H9 (cell line): Measurements from ENCODE around the gene PCYT1B. TPM values are rescaled to one million over a fixed set of nuclear protein-coding genes. Genes with fewer than 3 reads are reported as not detected.

Experiments used
- DNase-seq: peaks from one replicate; pipeline ENCODE4 v3.0.0-alpha.2; 2017
- H2AFZ ChIP-seq: one replicate; pipeline ENCODE4 v1.6.1; 2013; ENCODE audit warnings: mild to moderate bottlenecking, low read length, control low read depth, moderate library complexity
- H2AK5ac ChIP-seq: 2 replicates; pipeline ENCODE4 v1.6.1; 2013; ENCODE audit warnings: low read length, control low read depth, mixed read lengths; ENCODE audit not compliant: insufficient read length
- H2BK120ac ChIP-seq: one replicate; pipeline ENCODE4 v1.6.1; 2013; ENCODE audit warnings: low read depth, mild to moderate bottlenecking, low read length, control low read depth, inconsistent platforms; ENCODE audit not compliant: poor library complexity, severe bottlenecking
- H2BK12ac ChIP-seq: 2 replicates; pipeline ENCODE4 v1.6.1; 2013; ENCODE audit warnings: low read length, control low read depth, mixed read lengths, low read depth; ENCODE audit not compliant: insufficient read length
- H2BK15ac ChIP-seq: 2 replicates; pipeline ENCODE4 v1.6.1; 2013; ENCODE audit warnings: low read depth, low read length, control low read depth
- H2BK20ac ChIP-seq: one replicate; pipeline ENCODE4 v1.6.1; 2013; ENCODE audit warnings: low read depth, mild to moderate bottlenecking, low read length, control low read depth, inconsistent platforms; ENCODE audit not compliant: poor library complexity, severe bottlenecking
- H2BK5ac ChIP-seq: 2 replicates; pipeline ENCODE4 v1.6.1; 2013; ENCODE audit warnings: low read length, control low read depth, mixed read lengths; ENCODE audit not compliant: insufficient read length
- H3K14ac ChIP-seq: 2 replicates; pipeline ENCODE4 v1.6.1; 2013; ENCODE audit warnings: low read length, control low read depth; ENCODE audit not compliant: insufficient read depth
- H3K18ac ChIP-seq: 2 replicates; pipeline ENCODE4 v1.6.1; 2013; ENCODE audit warnings: low read depth, mild to moderate bottlenecking, mixed read lengths, low read length, control low read depth; ENCODE audit not compliant: insufficient read length
- H3K23ac ChIP-seq: 2 replicates; pipeline ENCODE4 v1.6.1; 2013; ENCODE audit warnings: low read length, control low read depth, mixed read lengths, low read depth; ENCODE audit not compliant: insufficient read length
- H3K23me2 ChIP-seq: 2 replicates; pipeline ENCODE4 v1.6.1; 2013; ENCODE audit warnings: low read depth, mild to moderate bottlenecking, mixed read lengths, low read length, control low read depth; ENCODE audit not compliant: insufficient read length, poor library complexity, severe bottlenecking
- H3K27ac ChIP-seq: 2 replicates; pipeline ENCODE4 v1.5.1; 2013; ENCODE audit warnings: low read length, control low read depth, mixed read lengths, low read depth; ENCODE audit not compliant: insufficient read length
- H3K27me3 ChIP-seq: 2 replicates; pipeline ENCODE4 v1.6.1; 2013; ENCODE audit warnings: low read length, control low read depth, inconsistent platforms; ENCODE audit not compliant: insufficient read depth
- H3K4ac ChIP-seq: 2 replicates; pipeline ENCODE4 v1.6.1; 2013; ENCODE audit warnings: low read depth, mild to moderate bottlenecking, control low read depth, inconsistent platforms, low read length, moderate library complexity
- H3K4me1 ChIP-seq: 2 replicates; pipeline ENCODE4 v1.6.1; 2013; ENCODE audit warnings: low read length, control low read depth, inconsistent platforms; ENCODE audit not compliant: insufficient read depth
- H3K4me2 ChIP-seq: 2 replicates; pipeline ENCODE4 v1.6.1; 2013; ENCODE audit warnings: low read length, control low read depth, mixed read lengths; ENCODE audit not compliant: insufficient read length, insufficient read depth
- H3K56ac ChIP-seq: 2 replicates; pipeline ENCODE4 v1.6.1; 2013; ENCODE audit warnings: low read depth, mild to moderate bottlenecking, mixed read lengths, low read length, control low read depth; ENCODE audit not compliant: insufficient read length
- H3K79me1 ChIP-seq: 2 replicates; pipeline ENCODE4 v1.6.1; 2013; ENCODE audit warnings: low read depth, mild to moderate bottlenecking, moderate library complexity, low read length, control low read depth, inconsistent platforms; ENCODE audit not compliant: insufficient read depth, poor library complexity, severe bottlenecking
- H3K79me2 ChIP-seq: 2 replicates; pipeline ENCODE4 v1.6.1; 2013; ENCODE audit warnings: low read length, control low read depth, inconsistent platforms; ENCODE audit not compliant: insufficient read depth
- H3K9ac ChIP-seq: 2 replicates; pipeline ENCODE4 v1.6.1; 2013; ENCODE audit warnings: low read length, control low read depth, mixed read lengths; ENCODE audit not compliant: insufficient read length; ENCODE audit errors: extremely low read depth
- H3K9me3 ChIP-seq: one replicate; pipeline ENCODE4 v1.6.1; 2013; ENCODE audit warnings: low read depth, low read length, inconsistent platforms; ENCODE audit not compliant: control insufficient read depth
- H3T11ph ChIP-seq: one replicate; pipeline ENCODE4 v1.6.1; 2013; ENCODE audit warnings: mild to moderate bottlenecking, low read length, control low read depth, inconsistent platforms
- H4K20me1 ChIP-seq: one replicate; pipeline ENCODE4 v1.6.1; 2013; ENCODE audit not compliant: control insufficient read depth, insufficient read length, insufficient read depth
- H4K5ac ChIP-seq: 2 replicates; pipeline ENCODE4 v1.6.1; 2013; ENCODE audit warnings: low read depth, mild to moderate bottlenecking, mixed read lengths, low read length, control low read depth; ENCODE audit not compliant: insufficient read length
- H4K8ac ChIP-seq: replicated peaks from 2 replicates; pipeline ENCODE4 v1.6.1; 2013; ENCODE audit warnings: low read length, control low read depth, mixed read lengths, low read depth; ENCODE audit not compliant: insufficient read length
- H4K91ac ChIP-seq: 2 replicates; pipeline ENCODE4 v1.6.1; 2013; ENCODE audit warnings: low read depth, mild to moderate bottlenecking, moderate library complexity, mixed read lengths, low read length, control low read depth; ENCODE audit not compliant: insufficient read length
- H3K27ac Mint-ChIP-seq, 3 experiments: 2 replicates in 2 of 3; 3 replicates in 1 of 3; pipeline ENCODE4 v1.8.0; 2020 to 2021; ENCODE audit warnings: mixed read lengths in 3 of 3, mild to moderate bottlenecking in 1 of 3, moderate library complexity in 1 of 3
- H3K27me3 Mint-ChIP-seq: 2 replicates; pipeline ENCODE4 v1.8.0; 2021; ENCODE audit warnings: low read depth, mild to moderate bottlenecking, moderate library complexity, mixed read lengths
- H3K36me3 Mint-ChIP-seq, 3 experiments: 2 replicates in 2 of 3; 3 replicates in 1 of 3; pipeline ENCODE4 v1.8.0; 2020 to 2021; ENCODE audit warnings: low read depth in 3 of 3, mixed read lengths in 3 of 3; ENCODE audit not compliant: insufficient read depth in 1 of 3
- H3K4me1 Mint-ChIP-seq, 2 experiments: 2 replicates each; pipeline ENCODE4 v1.8.0; 2020; ENCODE audit warnings: mixed read lengths in 2 of 2
- H3K4me3 Mint-ChIP-seq, 2 experiments: 2 replicates in 1 of 2; 3 replicates in 1 of 2; pipeline ENCODE4 v1.8.0; 2020 to 2021; ENCODE audit warnings: mild to moderate bottlenecking in 2 of 2, mixed read lengths in 2 of 2, moderate library complexity in 1 of 2
- H3K9me3 Mint-ChIP-seq, 2 experiments: 2 replicates in 1 of 2; 3 replicates in 1 of 2; pipeline ENCODE4 v1.8.0; 2020; ENCODE audit warnings: mild to moderate bottlenecking in 2 of 2, mixed read lengths in 2 of 2, moderate library complexity in 1 of 2
- CTCF ChIP-seq: fragments of 200-600 bp; sonication (generic); conservative IDR thresholded peaks from 3 replicates; pipeline ENCODE4 v1.8.0; 2021; ENCODE audit warnings: antibody characterized with exemption, mild to moderate bottlenecking
- WGBS: extraction: QIAGEN DNeasy Blood & Tissue Kit; methylation state at CpG from one replicate; pipeline ENCODE4 v1.1.7; 2013; ENCODE audit warnings: missing lambda C conversion rate, low lambda C conversion rate, mixed read lengths; ENCODE audit not compliant: insufficient read length; ENCODE audit errors: extremely low coverage; 5-methylcytosine and 5-hydroxymethylcytosine counted together
- total RNA-seq: library from RNA; stranded (reverse); gene quantifications from 2 replicates; pipeline ENCODE4 v1.2.1, GENCODE V29; 2021

Gene PCYT1B
- total RNA-seq, 1 experiment from 2014 or later: 29.1 TPM

GRCh38 chrX:24542756-24543155 lies 104.4 kb downstream of the PCYT1B start:
- peaks cover 1 to 11% (median 7%) of the 10 kb centered on the region in 3 experiments for H3K36me3 Mint-ChIP-seq
- H3K27ac Mint-ChIP-seq: no peak overlapping the region
- no peaks in the 10 kb centered on the region for H3K9me3 ChIP-seq
- H4K20me1 ChIP-seq: no peaks in the 10 kb centered on the region
- H3K27me3 Mint-ChIP-seq: no peaks in the 10 kb centered on the region
- no peak overlapping the region for H2BK5ac ChIP-seq
- no peaks in the 10 kb centered on the region for H3K23me2 ChIP-seq
- no peak overlapping the region for H2AK5ac ChIP-seq
- H3K4me2 ChIP-seq: no peak overlapping the region
- H3K4me1 Mint-ChIP-seq: peaks cover 6 to 24% of the 10 kb centered on the region in 2 experiments; a peak in 3 of 4 replicates
- WGBS: no CpG with 5 or more reads among the region's 4 CpGs
- no peak overlapping the region for H3K4ac ChIP-seq
- no peaks in the 10 kb centered on the region for H3K9me3 Mint-ChIP-seq
- H3K27me3 ChIP-seq: no peaks in the 10 kb centered on the region
- H4K91ac ChIP-seq: no peak overlapping the region
- H3T11ph ChIP-seq: no peak overlapping the region
- no peak overlapping the region for H2BK120ac ChIP-seq
- no peak overlapping the region for H3K18ac ChIP-seq
- H2BK12ac ChIP-seq: no peak overlapping the region
- H2BK15ac ChIP-seq: no peak overlapping the region
- no peak overlapping the region for H3K27ac ChIP-seq
- no peak for TF ChIP-seq CTCF
- H2AFZ ChIP-seq: no peak overlapping the region
- H3K79me1 ChIP-seq: no peaks in the 10 kb centered on the region
- H3K79me2 ChIP-seq: no peaks in the 10 kb centered on the region
- no peak overlapping the region for H3K9ac ChIP-seq
- H3K23ac ChIP-seq: no peak overlapping the region
- no peak overlapping the region for H2BK20ac ChIP-seq
- no peak overlapping the region for H4K5ac ChIP-seq
- DNase-seq: no peak
- no peaks in the 10 kb centered on the region for H3K4me1 ChIP-seq
- H3K4me3 Mint-ChIP-seq: no peak overlapping the region
- H3K56ac ChIP-seq: no peak overlapping the region
- no peak overlapping the region for H3K14ac ChIP-seq
- H4K8ac ChIP-seq: no peak overlapping the region
